Stomach (tissue), 9 donors: ENCODE data around the gene AGBL4. TPM values are rescaled to one million over a fixed set of nuclear protein-coding genes. Genes with fewer than 3 reads are reported as not detected.

Experiments used
- DNase-seq, 2 donors: peaks; one replicate each; pipeline versions ENCODE4 v3.0.0 to v3.0.0-alpha.2; 2013 to 2019
- H3K27ac ChIP-seq, 5 donors: fragments of 200-600 bp in 4 of 5; sonication (generic) in 4 of 5; one replicate each; pipeline ENCODE4 v1.5.1; 2013 to 2019; ENCODE audit warnings: mild to moderate bottlenecking in 1 of 5, moderate library complexity in 1 of 5
- H3K27me3 ChIP-seq, 3 donors: fragments of 200-600 bp; sonication (generic); one replicate each; pipeline ENCODE4 v1.5.1; 2017 to 2019; ENCODE audit warnings: mixed run types in 1 of 3
- H3K36me3 ChIP-seq, 4 donors: fragments of 200-600 bp; sonication (generic); 1 replicate in 3 of 4; 2 replicates in 1 of 4; pipeline ENCODE4 v1.5.1; 2016 to 2019
- H3K4me1 ChIP-seq, 4 donors: fragments of 200-600 bp; sonication (generic); one replicate each; pipeline ENCODE4 v1.5.1; 2016 to 2019
- H3K4me3 ChIP-seq, 4 donors: fragments of 200-600 bp; sonication (generic) in 3 of 4; one replicate each; pipeline ENCODE4 v1.5.1; 2016 to 2019; ENCODE audit warnings: mild to moderate bottlenecking in 1 of 4
- H3K9me3 ChIP-seq, 4 donors: fragments of 200-600 bp; sonication (generic); one replicate each; pipeline ENCODE4 v1.5.1; 2016 to 2019
- CTCF ChIP-seq, 7 experiments: fragments of 450-650 bp in 4 of 7; fragments of 200-600 bp in 3 of 7; sonication (generic) in 3 of 7; IDR thresholded peaks; one replicate each; pipeline ENCODE4 v1.5.1; 2016 to 2019; ENCODE audit warnings: antibody characterized with exemption in 7 of 7, control low read depth in 2 of 7, mild to moderate bottlenecking in 1 of 7
- EP300 ChIP-seq: sonication (generic); formaldehyde crosslinking; IDR thresholded peaks from one replicate; pipeline ENCODE4 v1.6.1; 2017; ENCODE audit warnings: antibody characterized with exemption
- POLR2A ChIP-seq, 4 donors: fragments of 450-650 bp; IDR thresholded peaks; one replicate each; pipeline ENCODE4 v1.6.1; 2016; ENCODE audit warnings: antibody characterized with exemption in 4 of 4, control low read depth in 2 of 4, mild to moderate bottlenecking in 1 of 4, moderate library complexity in 1 of 4
- POLR2AphosphoS5 ChIP-seq, 3 donors: sonication (generic); formaldehyde crosslinking; IDR thresholded peaks; one replicate each; pipeline ENCODE4 v1.6.1; 2016; ENCODE audit warnings: antibody characterized with exemption in 3 of 3
- WGBS, 5 donors: extraction: QIAGEN DNeasy Blood & Tissue Kit in 3 of 5; methylation state at CpG; one replicate each; pipeline versions ENCODE4 v1.1.5 to v1.1.7; 2013 to 2018; 5-methylcytosine and 5-hydroxymethylcytosine counted together
- intact Hi-C: fragments of 100-400 bp; cut with DNase I; formaldehyde crosslinking; loops from one replicate; pipeline ENCODE4 v1.15.1; 2023; ENCODE audit warnings: low total_unique reads
- polyA plus RNA-seq, 3 donors: library from polyadenylated mRNA; stranded (reverse); fragments of 200-250 nt; gene quantifications; one replicate each; pipeline ENCODE4 v1.2.3, GENCODE V29; 2013
- total RNA-seq, 5 donors: library from RNA; depleted of rRNA; stranded (reverse); fragments of >200 nt; gene quantifications; one replicate each; pipeline versions ENCODE4 v1.1.0 to v1.2.3, GENCODE V29; 2014 to 2016
- donor health status: healthy with polysubstance abuse.
- donor health status: Bipolar disorder and iron deficiency.
- donor health status: healthy.

Gene AGBL4
- total and polyA plus RNA-seq, 8 donors: 0.92 TPM; not detected in 7

GRCh38 chr1:49416758-49417157 lies 607.0 kb downstream of the AGBL4 start:
- Histone ChIP-seq H3K4me1 (no peaks in the 10 kb centered on the region), H3K9me3 (no peaks in the 10 kb centered on the region), H3K4me3 (no peak overlapping the region), H3K27ac (no peak overlapping the region), H3K27me3 (no peaks in the 10 kb centered on the region), H3K36me3 (no peaks in the 10 kb centered on the region)
- TF ChIP-seq POLR2AphosphoS5 (IDR thresholded peaks at IDR 0.05) (no peak), POLR2A (IDR thresholded peaks at IDR 0.05) (no peak), EP300 (no peak), CTCF (IDR thresholded peaks at IDR 0.05) (no peak)
- WGBS, 5 donors: 89 to 100% (median 92%) methylated on average over 1 of the region's 1 CpG
- intact Hi-C loops: no loop called here
- no peak for DNase-seq

- Histone ChIP-seq H3K4me3 (no peak overlapping the region), H3K36me3 (no peaks in the 10 kb centered on the region), H3K27me3 (no peaks in the 10 kb centered on the region), H3K4me1 (no peaks in the 10 kb centered on the region), H3K27ac (no peak overlapping the region), H3K9me3 (no peaks in the 10 kb centered on the region)
- intact Hi-C loops: no loop called here
- TF ChIP-seq POLR2A (IDR thresholded peaks at IDR 0.05) (no peak), CTCF (IDR thresholded peaks at IDR 0.05) (no peak), EP300 (no peak), POLR2AphosphoS5 (IDR thresholded peaks at IDR 0.05) (no peak)
- 89 to 95% (median 91%) methylated on average over 2 of the region's 2 CpGs for WGBS, 5 donors
- DNase-seq: no peak
These were observed 615.4 kb downstream of the AGBL4 start for GRCh38 chr1:49408346-49408745.

GRCh38 chr1:49397086-49397485 lies 626.7 kb downstream of the AGBL4 start:
- Histone ChIP-seq H3K4me3 (no peak overlapping the region), H3K27ac (no peak overlapping the region), H3K36me3 (no peaks in the 10 kb centered on the region), H3K9me3 (peaks cover 0 to 6% (median 3%) of the 10 kb centered on the region in 4 donors), H3K4me1 (no peaks in the 10 kb centered on the region), H3K27me3 (no peaks in the 10 kb centered on the region)
- DNase-seq: no peak
- intact Hi-C loops: no loop called here
- TF ChIP-seq EP300: no peak
- TF ChIP-seq POLR2AphosphoS5 (IDR thresholded peaks at IDR 0.05): no peak
- no peak for TF ChIP-seq CTCF (IDR thresholded peaks at IDR 0.05)
- TF ChIP-seq POLR2A (IDR thresholded peaks at IDR 0.05): no peak

- TF ChIP-seq EP300 (no peak), POLR2A (IDR thresholded peaks at IDR 0.05) (no peak), CTCF (IDR thresholded peaks at IDR 0.05) (no peak), POLR2AphosphoS5 (IDR thresholded peaks at IDR 0.05) (no peak)
- Histone ChIP-seq H3K27me3 (no peaks in the 10 kb centered on the region), H3K36me3 (no peaks in the 10 kb centered on the region), H3K27ac (no peak overlapping the region), H3K4me1 (no peaks in the 10 kb centered on the region), H3K9me3 (no peaks in the 10 kb centered on the region), H3K4me3 (no peak overlapping the region)
- DNase-seq: no peak
- intact Hi-C loops: no loop called here
- 82 to 97% (median 88%) methylated on average over 2 of the region's 2 CpGs for WGBS, 5 donors
These were observed 629.6 kb downstream of the AGBL4 start for GRCh38 chr1:49394200-49394599.

- intact Hi-C loops: no loop called here
- no peaks in the 10 kb centered on the region for H3K4me1 ChIP-seq
- TF ChIP-seq POLR2A (IDR thresholded peaks at IDR 0.05) (no peak), EP300 (no peak), CTCF (IDR thresholded peaks at IDR 0.05) (no peak), POLR2AphosphoS5 (IDR thresholded peaks at IDR 0.05) (no peak)
- H3K27ac ChIP-seq: no peak overlapping the region
- H3K27me3 ChIP-seq: no peaks in the 10 kb centered on the region
- DNase-seq: no peak
- H3K36me3 ChIP-seq: no peaks in the 10 kb centered on the region
- H3K9me3 ChIP-seq: peaks cover 0 to 2% (median 0%) of the 10 kb centered on the region in 4 donors
- no peak overlapping the region for H3K4me3 ChIP-seq
These were observed 634.1 kb downstream of the AGBL4 start for GRCh38 chr1:49389699-49390098.
